Neural progenitor cell (in vitro differentiated cells): Measurements from ENCODE around the gene ASB13.

Experiments used
- CTCF ChIP-seq: fragments of 200-600 bp; sonication (generic); IDR thresholded peaks from 2 replicates; pipeline ENCODE4 v1.5.1; 2017; ENCODE audit warnings: antibody characterized with exemption, mild to moderate bottlenecking
- EZH2 ChIP-seq: fragments of 200-600 bp; sonication (generic); IDR thresholded peaks from 2 replicates; pipeline ENCODE4 v1.6.1; 2017; ENCODE audit warnings: antibody characterized with exemption, mild to moderate bottlenecking, moderate library complexity
- EZH2phosphoT487 ChIP-seq: fragments of 200-600 bp; sonication (generic); IDR thresholded peaks from 2 replicates; pipeline ENCODE4 v1.6.1; 2017; ENCODE audit warnings: antibody characterized with exemption

GRCh38 chr10:5692461-5693358 lies 26.3 kb upstream of the ASB13 start:
- TF ChIP-seq CTCF (no peak), EZH2 (no peak), EZH2phosphoT487 (no peak)
